ENCODE data around the gene CRMP1.
A peak's percentile ranks its signal among the peaks of the same experiment; 100 is the strongest.
"Not testable (repeated sequence)": the region's sequence is repeated elsewhere in the genome, so short reads cannot be mapped to it uniquely, and the experiment has no call there.

CRMP1 gene

DNA sequence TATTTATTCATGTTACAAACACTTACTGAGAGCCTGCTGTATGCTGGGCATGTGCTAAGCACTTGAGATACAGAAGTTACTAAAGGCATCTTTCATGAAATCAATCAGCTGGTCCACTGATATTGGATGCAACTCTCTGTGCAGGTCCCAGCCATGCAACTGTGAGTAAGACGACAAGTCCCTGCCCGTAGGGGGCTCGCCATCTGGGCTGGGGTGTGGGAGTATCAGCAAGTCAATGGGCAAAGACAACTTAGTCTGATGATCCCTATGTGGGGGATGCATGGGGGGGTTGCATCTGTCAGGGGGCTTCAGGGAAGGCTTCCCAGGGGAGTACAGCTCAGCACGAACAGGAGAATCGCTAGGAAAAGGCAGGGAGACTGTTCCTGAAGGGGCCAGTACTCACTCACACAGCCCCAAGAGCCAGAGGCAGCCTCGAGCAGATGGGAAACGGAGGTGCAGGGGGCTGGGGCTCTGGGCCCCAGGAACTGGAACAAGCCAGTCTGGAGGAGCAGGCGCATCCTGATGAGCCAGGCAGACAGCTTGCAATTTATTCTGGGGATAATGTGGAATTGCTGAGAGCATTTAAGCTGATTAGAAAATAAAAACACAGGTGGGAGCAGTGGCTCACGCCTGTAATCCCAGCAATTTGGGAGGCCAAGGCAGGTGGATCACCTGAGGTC is 40.2 kb downstream of the CRMP1 start:
- no peak for DNase-seq

DNA sequence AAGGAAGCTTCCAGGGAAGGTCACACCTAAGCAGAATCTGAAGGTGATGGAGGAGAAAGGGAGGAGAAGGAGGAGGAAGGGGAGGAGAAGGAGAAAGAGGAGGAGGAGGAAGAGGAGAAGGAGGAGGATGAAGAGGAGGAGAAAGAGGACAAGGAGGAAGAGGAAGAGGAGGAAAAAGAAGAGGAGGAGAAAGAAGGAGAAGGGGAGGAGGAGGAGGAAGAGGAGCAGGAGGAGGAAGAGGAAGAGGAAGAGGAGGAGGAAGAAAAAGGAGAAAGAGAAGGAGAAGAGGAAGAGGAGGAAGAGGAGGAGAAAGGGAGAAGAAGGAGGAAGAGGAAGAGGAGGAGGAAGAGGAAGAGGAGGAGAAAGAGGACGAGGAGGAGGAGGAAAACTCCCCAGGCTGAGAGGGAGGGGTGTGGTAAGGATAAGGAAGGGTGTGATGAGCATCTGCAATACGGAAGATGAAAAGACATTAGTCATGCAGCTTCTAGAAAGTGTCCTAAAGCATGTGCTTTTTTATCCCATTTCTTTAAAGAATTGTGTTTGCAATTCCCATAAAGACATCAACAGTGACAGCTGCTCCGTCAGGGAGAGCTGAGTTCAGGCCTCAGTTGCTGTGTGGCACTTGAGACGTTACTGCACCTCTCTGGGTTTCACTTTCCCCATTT is 41.1 kb downstream of the CRMP1 start:
- DNase-seq: no peak

DNA sequence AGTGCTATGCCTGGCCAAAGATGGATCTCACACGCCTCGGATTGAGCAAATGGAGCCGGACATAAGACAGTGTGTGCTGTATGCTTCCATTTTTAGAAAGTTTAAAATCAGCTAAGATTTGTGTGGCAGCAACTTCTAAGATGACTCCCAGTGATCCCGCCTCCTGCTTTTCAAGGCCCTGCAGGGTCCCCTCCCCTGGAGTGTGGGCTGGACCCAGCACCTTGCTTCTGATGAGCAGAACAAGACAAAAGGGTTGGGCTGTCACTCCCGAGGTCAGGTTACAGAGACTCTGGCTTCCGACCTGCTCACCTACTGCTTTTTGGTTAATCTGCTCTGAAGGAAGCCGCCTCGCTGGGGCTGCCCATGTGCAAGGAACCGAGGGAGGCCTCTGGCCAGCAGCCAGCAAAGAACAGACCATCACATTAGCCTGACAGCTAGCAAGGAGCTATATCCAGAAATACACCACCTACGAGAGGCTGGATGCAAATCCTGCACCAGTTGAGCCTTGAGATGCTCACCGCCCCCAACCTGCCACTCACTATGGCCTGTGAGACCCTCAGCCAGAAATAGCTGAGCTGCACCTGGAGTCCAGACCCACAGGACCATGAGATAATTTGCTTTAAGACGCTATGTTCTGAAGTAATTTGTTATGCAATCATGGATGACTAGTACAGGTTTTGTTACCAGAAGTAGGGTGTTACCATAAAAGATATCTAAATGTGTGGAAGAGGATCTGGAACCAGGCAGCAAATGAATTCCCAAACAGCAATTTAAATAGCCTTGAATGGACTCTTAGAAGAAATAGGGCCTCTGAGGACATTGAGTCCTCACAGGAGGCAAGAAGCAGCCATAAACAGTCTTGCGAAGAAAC is 47.6 kb downstream of the CRMP1 start:
- DNase-seq: no peak

DNA sequence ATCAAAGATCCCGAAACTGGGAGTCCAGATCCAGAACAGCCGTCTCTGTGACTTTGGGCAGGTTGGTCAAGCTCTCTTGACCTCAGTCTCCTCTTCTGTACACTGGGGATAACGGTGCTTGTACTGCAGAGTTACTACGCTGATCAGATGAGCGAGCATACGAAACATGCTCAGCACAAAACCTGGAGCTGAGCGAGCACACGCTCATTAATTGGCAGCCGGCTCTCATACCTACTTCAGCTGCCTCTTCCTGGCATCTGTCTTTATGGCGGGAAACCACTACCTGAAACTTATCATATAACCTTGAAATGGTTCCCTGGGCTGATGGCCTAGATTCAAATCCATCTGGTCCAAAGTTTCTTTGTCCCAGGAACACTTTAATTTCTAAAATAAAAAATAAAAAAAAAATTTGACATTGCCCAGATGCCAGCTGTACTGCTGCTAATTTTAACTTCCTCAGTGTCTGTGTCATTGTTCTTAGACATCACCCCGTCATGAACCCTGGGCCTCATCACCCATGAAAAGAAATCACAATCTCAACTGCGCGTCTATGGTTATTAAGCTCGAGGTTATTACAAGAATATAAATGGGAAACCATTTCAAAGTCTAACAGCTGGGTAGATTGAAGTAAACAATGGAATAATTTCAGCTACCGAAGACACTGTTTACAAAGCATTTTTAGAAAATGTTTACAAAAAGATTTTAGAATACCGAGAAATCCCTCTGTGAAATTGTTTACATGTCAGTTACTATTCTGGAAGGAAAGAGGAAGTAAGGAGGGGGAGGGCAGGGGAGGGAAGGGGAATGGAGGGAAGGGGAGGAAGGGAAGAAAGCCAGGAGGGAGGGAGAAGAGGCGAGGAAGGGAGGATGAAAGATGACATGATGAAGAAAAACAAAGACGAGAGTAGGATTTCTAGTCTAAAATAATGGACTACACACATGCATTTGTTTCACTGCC is 49.0 kb downstream of the CRMP1 start:
- DNase-seq: no peak

DNA sequence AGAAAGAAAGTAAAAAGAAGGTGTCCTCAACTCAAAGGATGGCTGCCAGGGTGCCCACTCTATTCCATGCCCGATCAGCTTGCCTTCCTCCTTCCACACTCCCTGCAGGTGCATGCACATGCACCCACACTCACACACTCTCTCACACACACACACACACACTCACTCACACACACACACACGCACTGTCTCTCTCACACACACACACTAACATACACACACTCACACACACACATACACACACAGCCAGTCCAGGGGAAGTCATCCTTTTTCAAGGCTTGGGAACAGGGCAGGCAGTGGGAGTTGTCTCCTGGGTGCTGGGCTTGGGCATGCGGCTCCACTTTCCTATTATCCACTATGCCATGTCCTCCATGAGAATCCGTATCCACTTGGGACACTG is 50.4 kb downstream of the CRMP1 start:
- no peak for DNase-seq

DNA sequence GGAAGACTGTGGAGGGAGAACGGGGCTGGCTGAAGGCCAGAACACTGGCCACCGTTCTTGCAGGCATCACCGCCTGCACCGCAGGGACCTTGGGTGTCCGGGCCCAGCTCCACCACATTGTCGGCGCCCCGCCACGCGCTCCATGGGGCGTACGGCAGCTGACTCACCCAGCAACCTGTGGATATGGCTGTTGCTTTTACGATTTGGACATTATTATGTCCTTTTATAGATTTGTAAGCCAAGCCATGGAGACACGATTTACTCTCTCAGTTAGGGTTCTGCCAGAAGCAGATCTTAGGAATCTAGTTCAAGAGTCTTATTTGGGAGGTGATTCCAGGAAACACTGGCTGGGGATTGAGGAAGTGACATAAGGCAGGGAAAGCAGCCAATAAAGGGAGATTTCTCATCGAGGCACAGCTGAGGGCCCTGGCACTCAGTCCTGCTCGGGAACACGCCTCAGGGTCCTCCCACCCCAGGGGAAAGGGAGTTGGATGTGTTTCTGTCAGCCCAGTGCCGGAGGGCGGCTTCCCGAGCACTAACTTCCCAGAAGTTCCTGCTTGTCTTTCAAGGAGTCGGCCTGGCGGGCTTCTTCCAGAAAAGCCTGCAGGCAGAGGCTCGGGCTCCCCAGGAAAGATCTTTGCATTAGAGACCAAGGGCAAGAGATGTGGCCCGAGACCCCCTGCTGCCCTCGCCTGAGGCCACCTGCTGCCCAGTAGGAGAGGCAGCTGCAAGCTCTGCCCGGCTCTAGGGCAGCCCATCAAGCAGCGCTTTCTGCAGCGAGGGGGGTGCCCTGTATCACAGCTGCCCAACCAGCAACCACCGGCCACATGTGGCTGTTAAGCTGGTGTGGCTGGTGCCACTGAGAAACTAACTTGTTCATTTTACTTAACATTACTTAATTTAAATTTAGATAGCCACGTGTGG is 52.9 kb downstream of the CRMP1 start:
- peak; percentile 85 for DNase-seq

DNA sequence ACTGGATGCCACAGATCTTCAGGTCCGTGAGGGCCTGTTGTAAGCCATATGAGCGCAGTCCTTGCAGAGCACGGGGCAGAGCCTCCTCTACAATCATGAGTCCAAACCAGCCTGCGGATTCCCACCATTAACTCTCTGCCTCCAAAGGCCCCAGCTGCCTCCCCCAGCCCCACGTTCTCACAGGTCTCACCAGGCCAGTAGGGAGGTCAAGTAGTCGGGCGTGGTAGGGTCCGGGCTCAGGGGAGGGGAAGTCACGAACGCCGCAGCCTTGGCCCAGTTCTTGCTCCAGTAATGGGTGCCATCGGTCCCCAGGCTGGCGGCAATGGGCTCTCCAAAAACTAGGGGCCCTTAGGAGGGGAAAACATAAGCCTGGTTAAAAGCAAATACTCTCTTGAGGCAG is 53.6 kb downstream of the CRMP1 start:
- no peak for DNase-seq

DNA sequence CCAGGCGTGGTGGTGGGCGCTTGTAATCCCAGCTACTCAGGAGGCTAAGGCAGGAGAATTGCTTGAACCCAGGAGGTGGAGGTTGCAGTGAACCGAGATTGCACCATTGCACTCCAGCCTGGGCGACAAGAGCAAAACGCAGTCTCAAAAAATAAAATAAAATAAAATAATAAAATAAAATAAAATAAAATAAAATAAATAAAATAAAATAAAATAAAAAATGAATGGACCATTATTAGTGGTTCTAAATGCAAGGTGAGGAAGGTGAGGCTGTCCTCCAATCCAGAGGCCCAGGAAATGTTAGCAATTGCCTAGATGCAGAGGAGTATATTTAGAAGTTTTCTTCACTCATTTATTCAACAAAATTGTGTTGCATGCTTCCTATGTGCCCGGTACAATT is 55.4 kb downstream of the CRMP1 start:
- DNase-seq: not testable (repeated sequence)

DNA sequence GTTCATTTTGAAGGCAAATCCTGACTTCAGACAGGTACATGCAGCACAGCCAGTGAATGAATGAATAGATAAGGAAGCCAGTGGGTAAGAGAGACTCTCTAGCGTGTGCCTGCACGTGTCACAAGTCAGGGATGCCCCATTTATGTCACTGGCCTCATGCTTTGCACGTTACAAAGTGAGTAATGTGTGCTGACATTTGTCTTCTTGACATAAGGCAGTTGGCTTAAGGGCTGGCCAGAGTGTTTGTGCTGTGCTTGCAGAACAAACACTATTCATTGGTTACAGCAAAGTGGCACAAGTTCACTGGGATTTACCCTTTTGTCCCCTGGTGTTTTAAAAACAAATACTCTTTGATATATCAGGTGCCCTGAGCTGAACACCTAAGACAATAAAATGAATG is 55.9 kb downstream of the CRMP1 start:
- DNase-seq: no peak

DNA sequence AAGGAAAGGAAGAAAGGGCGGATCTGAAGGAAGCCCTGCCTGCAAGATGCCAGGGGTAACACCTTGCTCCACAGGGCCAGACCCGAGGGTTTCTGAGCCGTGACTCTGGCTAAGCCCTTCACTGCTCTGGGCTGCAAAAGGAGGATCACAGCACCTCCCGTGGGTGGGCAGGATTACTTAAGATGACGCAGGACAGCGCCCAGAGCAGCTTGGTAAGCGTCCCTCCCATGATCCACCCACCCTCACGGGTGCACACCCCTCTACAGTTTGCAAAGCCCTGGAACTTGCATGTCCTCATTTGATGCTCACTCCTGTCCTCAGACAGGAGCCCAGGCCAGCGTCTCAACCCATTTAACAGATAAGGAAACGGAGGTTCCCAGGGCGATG is 64.9 kb downstream of the CRMP1 start:
- no peak for DNase-seq

DNA sequence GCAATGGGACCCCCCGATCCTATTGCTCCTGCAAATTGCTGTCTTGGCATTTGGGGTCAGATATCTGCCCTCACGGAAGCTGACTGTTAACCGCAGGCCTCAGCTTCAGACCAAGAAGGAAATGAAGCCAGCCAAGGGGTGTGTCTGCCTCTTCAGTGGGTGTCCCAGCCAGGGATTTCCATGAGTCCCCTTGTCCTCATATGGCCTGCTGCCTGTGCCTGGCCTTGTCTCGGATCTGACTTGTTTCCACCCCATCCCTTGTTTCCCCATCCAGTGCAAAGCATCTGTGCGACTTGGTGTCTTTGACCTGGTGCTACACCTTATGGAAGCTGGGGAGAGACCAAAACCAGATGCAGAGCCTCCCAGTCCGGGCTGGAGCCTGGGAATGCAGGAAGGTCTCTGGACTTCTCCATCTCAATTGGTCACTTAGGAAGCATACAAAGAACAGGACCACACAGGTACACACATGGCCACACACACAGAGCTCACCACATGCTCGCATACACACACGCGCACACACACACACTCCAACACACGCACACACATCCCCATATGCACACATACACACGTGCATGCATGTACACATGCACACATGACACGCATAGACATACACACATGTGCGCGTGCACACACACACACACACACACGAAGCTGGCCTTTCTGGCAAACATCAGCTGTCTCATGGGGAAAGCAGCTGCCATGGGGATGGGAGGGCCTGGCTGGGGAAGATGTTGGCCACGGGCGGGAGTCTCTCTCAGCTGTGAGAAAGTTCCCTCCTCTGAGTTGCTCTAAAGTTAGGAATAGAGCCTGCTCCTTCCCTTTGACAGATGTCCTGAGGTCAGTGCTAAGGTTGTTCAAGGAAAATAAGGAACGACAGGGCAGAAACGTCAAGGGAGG is 65.5 kb downstream of the CRMP1 start:
- DNase-seq: no peak

DNA sequence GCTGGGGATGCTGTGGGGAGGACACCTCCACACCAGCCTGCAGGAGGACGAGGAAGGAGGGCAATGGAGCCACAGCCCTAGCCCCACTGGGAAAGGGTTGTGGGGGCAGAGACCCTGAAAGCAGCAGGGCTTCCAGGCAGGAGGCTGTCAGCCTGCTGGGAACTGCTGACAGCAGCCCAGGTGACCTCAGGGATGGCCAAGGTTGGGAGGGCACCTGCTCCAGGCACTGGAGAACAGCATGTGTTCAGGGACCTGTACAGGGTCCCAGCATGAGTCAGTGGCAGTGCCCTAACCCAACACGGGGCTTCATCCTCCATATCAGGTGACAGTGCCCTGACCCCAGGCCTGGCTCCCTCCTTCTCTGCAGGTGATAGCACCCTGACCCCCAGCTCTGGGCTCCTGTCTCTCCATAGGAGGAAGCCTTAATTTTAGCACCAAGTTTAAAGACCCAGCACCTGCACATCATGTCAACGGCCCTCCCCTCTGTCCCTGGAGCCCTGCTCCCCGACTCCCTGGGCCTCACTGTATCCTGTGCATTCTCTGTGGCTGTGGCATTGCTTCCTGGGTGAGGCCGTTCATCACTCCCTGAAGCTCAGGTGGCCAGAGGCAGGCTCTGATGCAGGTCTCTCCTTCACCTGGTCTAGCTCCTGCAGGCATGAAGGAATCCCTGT is 66.3 kb downstream of the CRMP1 start:
- no peak for DNase-seq

DNA sequence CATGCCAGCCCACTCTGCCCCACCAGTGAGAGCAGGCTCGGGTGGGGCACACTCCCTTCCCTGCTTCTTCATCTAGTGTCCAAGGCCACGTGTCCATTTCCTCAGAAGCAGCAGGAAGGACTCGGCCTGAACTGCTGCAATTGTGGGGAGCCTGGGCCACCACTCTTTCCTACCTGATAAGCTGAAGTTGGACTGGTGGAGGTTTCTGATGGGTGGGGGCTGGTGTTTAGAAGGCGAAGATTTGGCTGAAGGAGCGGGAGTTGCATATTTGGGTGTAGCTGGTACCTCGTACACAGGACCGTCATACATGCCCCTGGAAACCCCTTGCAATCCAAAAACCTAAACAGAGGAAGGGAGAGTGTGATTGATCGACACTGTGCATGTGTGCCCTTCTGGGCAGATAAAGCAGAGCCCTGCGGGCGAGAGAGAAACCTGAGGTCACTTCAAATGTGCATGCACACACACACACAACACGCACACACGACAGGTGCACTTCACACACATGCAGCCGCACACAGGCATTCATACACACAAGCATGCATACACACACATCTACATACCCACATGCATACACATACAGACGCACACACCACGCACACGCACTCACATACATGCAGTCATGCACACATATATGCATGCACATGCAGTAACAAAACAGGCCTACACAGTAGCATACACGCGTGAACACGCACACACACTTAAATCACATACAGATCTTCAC is 67.4 kb downstream of the CRMP1 start:
- peak; percentile 40 for DNase-seq

DNA sequence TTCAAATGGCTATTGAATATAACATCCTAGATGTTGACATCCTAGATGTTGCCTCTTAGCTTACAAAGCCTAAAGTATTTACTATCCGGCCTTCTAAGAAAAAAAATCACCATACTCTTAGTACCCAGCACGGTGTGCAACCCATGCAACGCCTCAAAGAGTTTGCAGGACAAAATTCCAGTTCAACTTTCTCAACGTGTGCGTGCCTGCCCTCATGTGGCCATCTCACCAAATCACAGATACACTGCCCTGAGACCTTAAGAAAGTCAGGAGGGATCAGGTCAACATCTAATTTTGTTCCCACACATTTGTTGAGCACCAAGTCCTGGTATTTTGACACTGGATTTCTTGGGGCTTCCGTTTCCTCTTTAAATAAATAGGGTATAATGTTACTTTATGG is 68.3 kb downstream of the CRMP1 start:
- DNase-seq: peak; percentile 38

DNA sequence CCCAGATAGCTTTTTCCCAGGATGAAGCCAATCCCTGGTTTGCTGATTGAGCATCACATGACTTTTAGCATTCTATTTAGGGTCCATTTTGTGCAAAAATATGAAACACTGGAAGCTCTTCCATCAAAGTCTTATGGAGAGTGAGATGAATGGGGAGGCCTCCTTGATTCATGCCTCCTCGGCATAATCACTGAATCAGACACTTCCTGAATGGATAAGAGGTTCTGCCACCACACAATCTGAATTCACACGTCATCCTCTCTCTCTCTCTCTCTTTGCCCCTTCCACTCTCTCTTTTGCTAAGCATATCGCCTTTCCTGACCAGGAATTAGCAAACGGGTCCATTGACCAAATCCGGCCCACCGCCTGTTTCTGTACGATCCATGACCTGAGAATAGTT is 68.7 kb downstream of the CRMP1 start:
- DNase-seq: no peak

DNA sequence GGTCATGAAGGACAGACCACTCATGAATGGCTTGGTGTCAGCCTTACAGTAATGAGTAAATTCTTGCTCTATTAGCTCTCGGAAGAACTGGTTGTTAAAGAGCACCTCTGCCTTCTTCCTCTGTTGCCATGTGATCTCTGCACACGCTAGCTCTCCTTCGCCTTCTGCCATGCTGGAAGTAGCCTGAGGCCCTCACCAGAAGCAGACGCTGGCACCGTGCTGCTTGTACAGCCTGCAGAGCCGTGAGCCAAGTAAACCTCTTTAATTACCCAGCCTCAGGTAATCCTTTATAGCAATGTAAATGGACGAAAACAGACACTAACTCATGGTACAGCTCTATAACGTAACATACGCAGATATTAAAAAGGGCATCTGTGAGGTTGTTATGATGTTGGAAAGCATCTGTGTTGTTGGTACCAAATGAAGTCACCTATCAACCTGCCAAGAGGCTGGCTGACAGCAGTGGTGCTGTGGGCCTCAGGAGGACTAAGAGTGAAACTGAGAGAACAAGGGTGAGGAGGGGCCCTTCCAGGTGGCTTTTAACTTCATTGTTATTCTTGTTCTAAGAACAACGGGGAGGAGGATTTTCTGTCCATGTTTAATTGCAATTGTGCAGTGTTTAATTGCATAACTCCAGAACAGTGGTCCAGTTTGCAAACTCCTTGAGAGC is 69.2 kb downstream of the CRMP1 start:
- no peak for DNase-seq

DNA sequence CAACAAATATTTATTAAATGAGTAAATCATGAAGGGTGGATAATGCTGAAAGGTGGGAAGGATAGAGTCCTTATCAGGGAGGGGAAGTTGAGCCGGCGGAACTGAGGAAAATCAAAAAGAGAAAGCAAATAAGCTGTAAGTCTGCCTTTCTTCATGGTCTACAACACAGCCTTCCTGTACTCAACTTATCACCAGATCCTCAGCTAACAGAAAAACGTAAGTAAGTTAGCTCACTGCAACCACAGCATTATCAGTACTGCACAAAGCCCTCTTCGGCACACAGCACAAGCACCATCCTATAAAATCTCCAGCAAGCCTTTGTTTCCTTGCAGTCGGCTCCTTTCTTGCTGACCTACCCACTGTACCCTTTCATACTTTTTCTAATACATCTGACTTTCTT is 70.3 kb downstream of the CRMP1 start:
- no peak for DNase-seq

DNA sequence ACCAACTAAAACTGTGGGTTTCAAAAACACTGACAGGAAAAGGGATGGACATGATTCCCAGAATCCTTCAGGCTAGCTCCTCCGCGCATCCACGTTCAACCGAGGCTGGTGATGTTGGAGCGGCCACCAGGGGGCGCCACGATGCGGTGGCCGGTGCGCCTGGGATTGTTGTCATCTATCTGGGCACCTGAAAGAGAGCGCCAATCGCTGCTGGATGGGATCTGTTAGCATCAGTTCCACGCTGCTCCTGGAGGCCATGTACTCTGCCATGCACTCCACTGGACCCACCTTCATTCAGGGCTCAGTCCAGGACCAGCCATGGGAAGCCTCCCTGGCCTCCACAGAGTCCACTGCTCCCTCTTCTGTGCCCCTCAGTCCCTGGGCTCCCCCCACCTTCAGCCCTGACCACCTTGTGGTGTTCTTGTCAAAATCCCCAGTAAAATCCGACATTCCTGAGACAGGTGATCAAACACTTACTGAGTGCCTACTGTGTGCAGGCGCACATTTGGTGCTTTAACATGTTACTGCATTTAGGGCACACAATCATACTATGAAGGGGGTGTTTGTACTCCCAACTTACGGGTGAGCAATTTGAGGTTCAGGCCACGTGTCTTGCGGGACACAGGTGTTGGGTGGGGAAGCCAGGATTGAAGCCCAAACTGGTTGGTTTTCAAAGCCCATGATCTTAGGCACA is 71.1 kb downstream of the CRMP1 start:
- DNase-seq: no peak

All from right forelimb (tissue), 1 donor.